Globus pallidus (tissue), 1 donor: ENCODE measurements around the gene SPCS2.
"Not testable (repeated sequence)": the region's sequence is repeated elsewhere in the genome, so short reads cannot be mapped to it uniquely, and the experiment has no call there.

Source experiments
- DNase-seq: peaks from one replicate; pipeline ENCODE4 v3.0.0-alpha.2; 2015; ENCODE audit warnings: low spot score

SPCS2 gene

GRCh38 chr11:75002516-75002915, 53.5 kb downstream of the SPCS2 start:
- DNase-seq, result no peak

GRCh38 chr11:75004215-75004614, 55.1 kb downstream of the SPCS2 start:
- no peak for DNase-seq

- no peak for DNase-seq
These were observed 62.3 kb downstream of the SPCS2 start for GRCh38 chr11:75011357-75011756.

- DNase-seq, result no peak
These were observed 62.8 kb downstream of the SPCS2 start for GRCh38 chr11:75011872-75012271.

GRCh38 chr11:75013051-75013450, 64.0 kb downstream of the SPCS2 start:
- DNase-seq, result no peak

GRCh38 chr11:75014129-75014528, 65.1 kb downstream of the SPCS2 start:
- no peak for DNase-seq

GRCh38 chr11:75019200-75019599, 70.1 kb downstream of the SPCS2 start:
- not testable (repeated sequence) for DNase-seq

GRCh38 chr11:75020328-75020727, 71.3 kb downstream of the SPCS2 start:
- DNase-seq, result not testable (repeated sequence)

- DNase-seq, result no peak
These were observed 73.2 kb downstream of the SPCS2 start for GRCh38 chr11:75022296-75022695.

- peak; percentile 83 for DNase-seq
These were observed 73.8 kb downstream of the SPCS2 start for GRCh38 chr11:75022759-75023396.

GRCh38 chr11:75023446-75024067, 74.5 kb downstream of the SPCS2 start:
- DNase-seq, result peak; percentile 60

- peak; percentile 82 for DNase-seq
These were observed 75.0 kb downstream of the SPCS2 start for GRCh38 chr11:75024068-75024449.

- DNase-seq, result peak; percentile 66
These were observed 75.7 kb downstream of the SPCS2 start for GRCh38 chr11:75024764-75025211.

GRCh38 chr11:75025561-75025960, 76.5 kb downstream of the SPCS2 start:
- DNase-seq, result no peak

GRCh38 chr11:75028321-75028720, 79.3 kb downstream of the SPCS2 start:
- no peak for DNase-seq
